ENCODE results near the gene MUSK.

The MUSK gene

DNA sequence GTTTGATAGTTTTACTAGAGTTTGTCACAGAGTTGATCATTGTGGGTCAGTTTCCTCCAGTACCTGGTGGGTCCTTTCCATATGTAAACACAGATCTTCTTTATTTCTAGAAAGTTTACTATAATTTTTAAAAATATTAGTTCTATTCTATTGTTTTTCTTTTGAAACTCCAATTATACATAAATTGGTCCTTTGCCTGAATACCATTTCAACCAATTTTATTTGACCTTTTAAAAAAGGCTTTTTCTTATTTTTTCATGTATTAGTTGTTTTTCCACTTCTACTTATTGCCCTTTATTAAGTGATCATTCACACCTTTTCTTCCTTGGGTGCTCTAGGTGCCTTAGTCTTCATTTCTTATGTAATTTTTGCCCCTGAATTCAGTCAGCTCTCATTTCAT is 33.0 kb upstream of the MUSK start:
- Histone ChIP-seq H4K20me1 (ENCODE audit: insufficient read depth, low read length) (no peaks in the 10 kb centered on the region), H3K27me3 (ENCODE audit: insufficient read depth, low read length) (no peaks in the 10 kb centered on the region), H3K36me3 (ENCODE audit: insufficient read depth, low read length) (no peaks in the 10 kb centered on the region), H3K9me3 (ENCODE audit: low read length) (no peaks in the 10 kb centered on the region), H3F3A (ENCODE audit: insufficient read depth, low read length) (no peaks in the 10 kb centered on the region), H3K9me2 (ENCODE audit: low read depth, low read length) (no peaks in the 10 kb centered on the region), H3K79me2 (ENCODE audit: insufficient read depth, low read length) (no peaks in the 10 kb centered on the region), H3K27ac (ENCODE audit: low read depth, low read length, poor library complexity, severe bottlenecking) (no peak overlapping the region), H3K9ac (ENCODE audit: low read length) (no peak overlapping the region), H3K4me2 (ENCODE audit: low read length) (no peak overlapping the region), H2AFZ (ENCODE audit: low read length) (no peak overlapping the region), H3K4me3 (ENCODE audit: low read depth, low read length, poor library complexity, severe bottlenecking) (no peak overlapping the region), H3K4me1 (ENCODE audit: insufficient read depth, low read length, severe bottlenecking) (no peaks in the 10 kb centered on the region)
- TF ChIP-seq EZH2 (IDR thresholded peaks at IDR 0.05; ENCODE audit: borderline replicate concordance, low read length) (no peak), CTCF (IDR thresholded peaks at IDR 0.05; ENCODE audit: low read length) (no peak)

- H3K4me2 ChIP-seq (ENCODE audit: low read length): no peak overlapping the region
These were observed 30.1 kb upstream of the MUSK start for GRCh38 chr9:110638381-110638954.

DNA sequence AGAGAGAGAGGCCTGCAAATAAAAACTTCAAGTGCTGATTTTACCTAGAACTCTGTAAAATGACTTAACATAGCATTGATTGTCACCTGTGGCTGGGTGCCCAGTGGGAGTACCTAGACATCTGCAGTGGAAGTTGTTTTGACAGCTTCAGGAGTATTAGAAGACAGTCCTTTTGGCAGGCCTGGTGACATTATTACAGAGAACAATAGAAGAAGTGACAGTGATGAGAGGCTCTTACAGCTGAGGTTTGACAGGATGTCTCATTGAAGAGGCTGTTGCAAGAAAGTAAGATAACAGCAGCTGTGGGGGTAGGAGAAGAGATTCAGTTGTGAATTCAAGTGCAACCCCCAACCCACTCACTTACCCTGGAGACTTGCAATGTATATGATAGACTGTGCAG is 27.9 kb upstream of the MUSK start:
- TF ChIP-seq EZH2 (IDR thresholded peaks at IDR 0.05; ENCODE audit: borderline replicate concordance, low read length) (no peak), CTCF (IDR thresholded peaks at IDR 0.05; ENCODE audit: low read length) (no peak)
- Histone ChIP-seq H2AFZ (ENCODE audit: low read length) (no peak overlapping the region), H3K4me2 (ENCODE audit: low read length) (no peak overlapping the region), H3K9ac (ENCODE audit: low read length) (no peak overlapping the region), H4K20me1 (ENCODE audit: insufficient read depth, low read length) (no peaks in the 10 kb centered on the region), H3F3A (ENCODE audit: insufficient read depth, low read length) (no peaks in the 10 kb centered on the region), H3K79me2 (ENCODE audit: insufficient read depth, low read length) (no peaks in the 10 kb centered on the region), H3K27ac (ENCODE audit: low read depth, low read length, poor library complexity, severe bottlenecking) (no peak overlapping the region), H3K36me3 (ENCODE audit: insufficient read depth, low read length) (no peaks in the 10 kb centered on the region), H3K4me1 (ENCODE audit: insufficient read depth, low read length, severe bottlenecking) (no peaks in the 10 kb centered on the region), H3K9me2 (ENCODE audit: low read depth, low read length) (no peaks in the 10 kb centered on the region), H3K27me3 (ENCODE audit: insufficient read depth, low read length) (no peaks in the 10 kb centered on the region), H3K9me3 (ENCODE audit: low read length) (no peaks in the 10 kb centered on the region), H3K4me3 (ENCODE audit: low read depth, low read length, poor library complexity, severe bottlenecking) (no peak overlapping the region)

More at GRCh38 chr9:110638381-110638954, 30.1 kb upstream of the MUSK start:
- Histone ChIP-seq H4K20me1 (ENCODE audit: insufficient read depth, low read length) (no peaks in the 10 kb centered on the region), H3K4me1 (ENCODE audit: insufficient read depth, low read length, severe bottlenecking) (no peaks in the 10 kb centered on the region), H3K36me3 (ENCODE audit: insufficient read depth, low read length) (no peaks in the 10 kb centered on the region), H3K4me3 (ENCODE audit: low read depth, low read length, poor library complexity, severe bottlenecking) (no peak overlapping the region), H3K79me2 (ENCODE audit: insufficient read depth, low read length) (no peaks in the 10 kb centered on the region), H3K9me2 (ENCODE audit: low read depth, low read length) (no peaks in the 10 kb centered on the region), H2AFZ (ENCODE audit: low read length) (no peak overlapping the region), H3K9me3 (ENCODE audit: low read length) (no peaks in the 10 kb centered on the region), H3F3A (ENCODE audit: insufficient read depth, low read length) (no peaks in the 10 kb centered on the region), H3K27me3 (ENCODE audit: insufficient read depth, low read length) (no peaks in the 10 kb centered on the region), H3K9ac (ENCODE audit: low read length) (no peak overlapping the region), H3K27ac (ENCODE audit: low read depth, low read length, poor library complexity, severe bottlenecking) (no peak overlapping the region)
- TF ChIP-seq CTCF (IDR thresholded peaks at IDR 0.05; ENCODE audit: low read length) (no peak; the same call in 1 of the 2 replicates), EZH2 (IDR thresholded peaks at IDR 0.05; ENCODE audit: borderline replicate concordance, low read length) (no peak)

All from OCI-LY1 (cell line).